ENCODE results near the gene CDHR2. TPM values are rescaled to one million over a fixed set of nuclear protein-coding genes. Genes with fewer than 3 reads are reported as not detected.

The CDHR2 gene
- total and polyA plus RNA-seq, 3 donors from 2014 or later = 32.0 to 60.5 (median 39.8) TPM

DNA sequence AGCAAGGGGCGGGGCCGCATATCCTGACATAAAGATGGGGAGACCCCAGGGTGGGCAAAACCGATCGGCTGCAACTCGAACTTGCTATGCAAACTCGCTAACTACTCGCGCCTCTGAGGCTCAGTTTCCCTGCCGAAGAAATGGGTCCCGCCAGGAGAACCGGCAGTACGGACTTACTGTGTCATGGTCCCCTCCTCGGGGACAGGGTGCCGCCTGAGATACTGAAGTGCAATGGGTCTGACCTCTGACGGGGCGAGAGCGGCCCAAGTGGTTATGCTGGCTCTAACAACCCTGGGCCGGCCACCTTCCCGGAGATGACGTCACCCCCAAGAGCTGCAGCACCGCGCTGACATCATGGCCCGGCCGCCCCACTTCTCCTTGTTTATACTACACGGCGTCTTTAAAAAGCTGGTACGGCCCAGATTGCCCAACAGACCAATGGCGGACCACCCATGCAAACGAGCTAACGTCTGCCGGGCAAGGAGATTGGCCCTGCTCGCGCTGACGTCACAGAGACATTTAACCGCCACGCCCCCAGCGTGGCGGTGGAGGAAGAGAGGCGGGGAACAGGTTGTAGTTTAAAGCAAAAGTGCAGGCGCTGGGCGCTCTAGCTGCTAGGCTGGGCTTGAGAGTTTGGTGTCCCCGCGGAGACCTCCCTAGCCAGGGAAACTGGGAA is 11.4 kb upstream of the CDHR2 start:
- H3K27ac ChIP-seq = peak overlapping the region; percentile 95 to 99
- no peaks in the 10 kb centered on the region for H3K36me3 ChIP-seq (ENCODE audit: low read depth, missing control alignments)
- 0 to 1% methylated on average over 14 to 43 of the region's 43 CpGs for WGBS, 2 donors
- H3K4me3 ChIP-seq = peak overlapping the region; percentile 91 to 94
- peak; percentile 58 for TF ChIP-seq POLR2A (IDR thresholded peaks at IDR 0.05)
- TF ChIP-seq, protein P1, sequence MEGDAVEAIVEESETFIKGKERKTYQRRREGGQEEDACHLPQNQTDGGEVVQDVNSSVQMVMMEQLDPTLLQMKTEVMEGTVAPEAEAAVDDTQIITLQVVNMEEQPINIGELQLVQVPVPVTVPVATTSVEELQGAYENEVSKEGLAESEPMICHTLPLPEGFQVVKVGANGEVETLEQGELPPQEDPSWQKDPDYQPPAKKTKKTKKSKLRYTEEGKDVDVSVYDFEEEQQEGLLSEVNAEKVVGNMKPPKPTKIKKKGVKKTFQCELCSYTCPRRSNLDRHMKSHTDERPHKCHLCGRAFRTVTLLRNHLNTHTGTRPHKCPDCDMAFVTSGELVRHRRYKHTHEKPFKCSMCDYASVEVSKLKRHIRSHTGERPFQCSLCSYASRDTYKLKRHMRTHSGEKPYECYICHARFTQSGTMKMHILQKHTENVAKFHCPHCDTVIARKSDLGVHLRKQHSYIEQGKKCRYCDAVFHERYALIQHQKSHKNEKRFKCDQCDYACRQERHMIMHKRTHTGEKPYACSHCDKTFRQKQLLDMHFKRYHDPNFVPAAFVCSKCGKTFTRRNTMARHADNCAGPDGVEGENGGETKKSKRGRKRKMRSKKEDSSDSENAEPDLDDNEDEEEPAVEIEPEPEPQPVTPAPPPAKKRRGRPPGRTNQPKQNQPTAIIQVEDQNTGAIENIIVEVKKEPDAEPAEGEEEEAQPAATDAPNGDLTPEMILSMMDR (IDR thresholded peaks at IDR 0.05) = peak in 1 of 3 experiments; percentile 20
- intact Hi-C loops (cut with DNase I; ENCODE audit: low total_unique reads) = loop anchor here (10.0 kb wide), 1 partner anchor 123 kb away; the partner anchor contains the start of gene CLTB
- no peaks in the 10 kb centered on the region for H3K27me3 ChIP-seq
- no peaks in the 10 kb centered on the region for H3K9me3 ChIP-seq
- DNase-seq = peak; percentile 100
- H3K4me1 ChIP-seq = peaks cover 44% of the 10 kb centered on the region

DNA sequence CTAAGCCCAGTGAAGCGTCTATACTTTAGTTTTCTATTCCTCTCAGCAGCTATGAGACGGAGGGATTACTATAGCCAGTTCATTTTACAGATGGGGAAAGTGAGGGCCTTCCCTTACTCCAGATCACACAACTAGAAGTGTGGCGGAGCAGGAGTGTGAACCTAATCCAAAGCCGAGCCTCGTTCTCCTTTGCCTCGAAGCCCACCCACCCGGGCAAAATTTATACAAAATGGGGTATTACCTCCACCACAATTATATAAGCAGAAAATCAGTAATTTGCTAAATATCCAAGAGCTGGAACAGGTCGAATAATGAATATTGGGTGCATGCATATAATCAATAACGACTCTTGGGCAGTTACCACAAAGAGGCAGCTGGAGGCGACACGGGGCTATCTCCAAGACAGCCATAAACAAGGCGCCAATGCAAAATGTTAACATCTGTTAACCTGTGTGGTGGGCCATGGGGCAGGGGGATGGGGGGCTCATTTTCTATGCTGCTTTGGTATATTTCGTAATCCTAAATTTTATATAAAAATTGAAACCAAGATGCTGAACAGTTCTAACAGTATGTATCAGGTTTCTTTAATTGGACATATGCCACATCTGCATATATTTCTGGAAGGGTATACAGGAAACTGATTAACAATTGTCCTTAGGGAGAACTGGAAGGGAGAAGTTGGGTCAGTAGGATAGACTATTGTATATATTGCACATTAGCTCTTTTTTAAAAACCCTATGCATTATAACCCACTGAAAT is 10.7 kb upstream of the CDHR2 start:
- 13 to 18% methylated on average over 13 of the region's 13 CpGs for WGBS, 2 donors
- no peak for TF ChIP-seq POLR2A (IDR thresholded peaks at IDR 0.05)
- TF ChIP-seq, protein P1 (IDR thresholded peaks at IDR 0.05) = no peak
- no peak for DNase-seq
- intact Hi-C loops (cut with DNase I; ENCODE audit: low total_unique reads) = loop anchor here (10.0 kb wide), 1 partner anchor 124 kb away; the partner anchor contains the start of gene CLTB
- H3K9me3 ChIP-seq = no peaks in the 10 kb centered on the region
- H3K27ac ChIP-seq = peak overlapping the region; percentile 95 to 99
- peaks cover 37% of the 10 kb centered on the region for H3K4me1 ChIP-seq
- no peaks in the 10 kb centered on the region for H3K36me3 ChIP-seq (ENCODE audit: low read depth, missing control alignments)
- H3K27me3 ChIP-seq = no peaks in the 10 kb centered on the region
- peak overlapping the region; percentile 91 to 94 for H3K4me3 ChIP-seq

DNA sequence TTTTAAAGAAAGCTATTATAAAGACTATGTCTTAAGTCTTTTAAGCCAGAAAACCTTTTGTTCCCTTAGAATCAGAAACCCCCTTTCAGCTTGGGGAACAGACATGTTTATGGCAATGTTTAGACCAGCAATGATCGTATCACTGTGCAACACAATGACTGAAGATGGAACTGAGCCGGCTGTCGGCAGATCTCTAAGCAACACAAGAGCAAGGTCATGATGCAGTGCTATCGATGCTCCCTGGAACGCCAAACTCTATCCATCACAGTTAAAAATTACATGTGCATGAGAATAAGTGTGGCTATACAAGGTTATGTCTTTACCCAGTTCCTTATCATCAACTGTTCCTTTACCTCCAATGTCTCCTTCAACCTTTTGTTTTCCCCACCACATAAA is 10.2 kb upstream of the CDHR2 start:
- no peak for DNase-seq
- no peak for TF ChIP-seq POLR2A (IDR thresholded peaks at IDR 0.05)
- TF ChIP-seq, protein P1 (IDR thresholded peaks at IDR 0.05) = no peak
- Histone ChIP-seq H3K9me3 (no peaks in the 10 kb centered on the region), H3K4me1 (peaks cover 35% of the 10 kb centered on the region), H3K27ac (no peak overlapping the region), H3K27me3 (no peaks in the 10 kb centered on the region), H3K4me3 (no peak overlapping the region), H3K36me3 (ENCODE audit: low read depth, missing control alignments) (no peaks in the 10 kb centered on the region)
- 32 to 35% methylated on average over 5 of the region's 5 CpGs for WGBS, 2 donors
- intact Hi-C loops (cut with DNase I; ENCODE audit: low total_unique reads) = loop anchor here (10.0 kb wide), 1 partner anchor 124 kb away; the partner anchor contains the start of gene CLTB

DNA sequence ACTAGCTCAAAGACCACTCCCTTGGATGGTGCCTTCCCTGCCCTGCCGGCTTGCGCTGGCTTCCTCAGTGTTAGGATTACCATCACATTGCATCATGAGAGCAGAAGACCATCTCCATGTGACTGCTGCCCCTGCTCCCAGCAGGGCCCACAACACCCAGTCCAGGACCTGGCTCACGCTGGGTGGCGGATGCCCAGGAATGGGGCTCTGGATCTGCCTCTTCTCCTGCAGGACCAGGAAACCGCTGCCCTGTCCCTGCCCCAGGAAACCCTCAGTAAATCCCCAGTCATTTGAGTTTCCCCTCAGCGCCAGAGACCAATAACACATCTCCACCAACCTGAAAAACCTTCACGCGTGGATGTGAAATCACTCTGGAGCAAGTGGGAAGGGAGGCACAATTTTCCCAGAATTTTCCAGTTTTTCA is 8.7 kb upstream of the CDHR2 start:
- peaks cover 22% of the 10 kb centered on the region for H3K4me1 ChIP-seq
- H3K4me3 ChIP-seq = no peak overlapping the region
- H3K27me3 ChIP-seq = no peaks in the 10 kb centered on the region
- WGBS, 2 donors = 88 to 97% methylated on average over 8 of the region's 8 CpGs
- H3K27ac ChIP-seq = no peak overlapping the region
- no peaks in the 10 kb centered on the region for H3K36me3 ChIP-seq (ENCODE audit: low read depth, missing control alignments)
- TF ChIP-seq, protein P1 (IDR thresholded peaks at IDR 0.05) = no peak
- TF ChIP-seq POLR2A (IDR thresholded peaks at IDR 0.05) = no peak
- intact Hi-C loops (cut with DNase I; ENCODE audit: low total_unique reads) = loop anchor here (10.0 kb wide), 1 partner anchor 94 kb away; the partner anchor contains the start of genes EIF4E1B and SNCB
- no peak for DNase-seq
- no peaks in the 10 kb centered on the region for H3K9me3 ChIP-seq

All from testis (tissue), 3 donors.